ENCODE data around the gene CD96. TPM values are rescaled to one million over a fixed set of nuclear protein-coding genes. Genes with fewer than 3 reads are reported as not detected.

The CD96 gene
- polyA plus RNA-seq, 4 donors: 1.3 to 3.8 (median 1.7) TPM

GRCh38 chr3:111701292-111701906 is 159.4 kb downstream of the CD96 start:
- WGBS, 3 donors: 62 to 76% (median 66%) methylated on average over 2 of the region's 2 CpGs
- no peak for DNase-seq
- H3K36me3 ChIP-seq (ENCODE audit: control insufficient read depth in 3 of 3, insufficient read depth in 2 of 3, low read depth in 1 of 3, low read length in 3 of 3): no peaks in the 10 kb centered on the region

More at GRCh38 chr3:111701292-111701906, 159.4 kb downstream of the CD96 start:
- Histone ChIP-seq H3K4me1 (ENCODE audit: control insufficient read depth in 3 of 3, insufficient read depth in 2 of 3, low read depth in 1 of 3, low read length in 2 of 3) (no peaks in the 10 kb centered on the region), H3K27ac (ENCODE audit: low read depth in 1 of 3, low read length in 2 of 3) (no peak overlapping the region), H3K27me3 (ENCODE audit: control insufficient read depth in 3 of 3, insufficient read depth in 3 of 3, low read length in 3 of 3) (no peaks in the 10 kb centered on the region), H3K4me3 (ENCODE audit: low read depth in 1 of 3, low read length in 3 of 3) (no peak overlapping the region), H3K9me3 (ENCODE audit: control insufficient read depth in 2 of 2, insufficient read depth in 1 of 2, low read depth in 1 of 2, low read length in 1 of 2) (no peaks in the 10 kb centered on the region)
- FAIRE-seq: no peak

Other genes starting within 250 kb of the CD96 start
- gene ZBED2, start 53.1 kb downstream of the CD96 start, polyA plus RNA-seq: under 1 TPM in 2 of 4 donors, not detected in 2; 0.04 TPM
- gene PLCXD2, start 132.5 kb downstream of the CD96 start, polyA plus RNA-seq: 1 to 10 TPM; 1.4 to 5.4 (median 2.6) TPM